DND-41 (cell line): ENCODE measurements around the gene U2SURP.

Source experiments
- CTCF ChIP-seq: IDR thresholded peaks from 2 replicates; pipeline ENCODE4 v1.5.1; 2012; ENCODE audit warnings: borderline replicate concordance, low read length, moderate library complexity, mild to moderate bottlenecking; ENCODE audit not compliant: poor library complexity, severe bottlenecking; ENCODE audit errors: extremely low read depth
- EZH2 ChIP-seq: IDR thresholded peaks from 3 replicates; pipeline ENCODE4 v1.6.1; 2012; ENCODE audit warnings: borderline replicate concordance, low read depth, mild to moderate bottlenecking, moderate library complexity, low read length, inconsistent platforms; ENCODE audit not compliant: severe bottlenecking

- TF ChIP-seq CTCF (no peak), EZH2 (no peak)
Measured at GRCh38 chr3:143065364-143065763, 64.0 kb downstream of the U2SURP start.
